NB4 (cell line): ENCODE results near the gene MBOAT2.

Source experiments
- MYC ChIP-seq: IDR thresholded peaks from 2 replicates; pipeline ENCODE4 v1.6.1; 2011; ENCODE audit warnings: low read depth, low read length
- POLR2A ChIP-seq: IDR thresholded peaks from 2 replicates; pipeline ENCODE4 v1.6.1; 2011; ENCODE audit warnings: mild to moderate bottlenecking; ENCODE audit not compliant: insufficient read length; ENCODE audit errors: extremely low read depth
- TF ChIP-seq, protein P1 (sequence below): IDR thresholded peaks from one replicate; pipeline ENCODE4 v1.5.1; 2012; ENCODE audit warnings: low read depth, low read length
- TF ChIP-seq, protein P2 (sequence below): IDR thresholded peaks from 2 replicates; pipeline ENCODE4 v1.6.1; 2011; ENCODE audit warnings: low read depth, low read length

- TF ChIP-seq, protein P1, sequence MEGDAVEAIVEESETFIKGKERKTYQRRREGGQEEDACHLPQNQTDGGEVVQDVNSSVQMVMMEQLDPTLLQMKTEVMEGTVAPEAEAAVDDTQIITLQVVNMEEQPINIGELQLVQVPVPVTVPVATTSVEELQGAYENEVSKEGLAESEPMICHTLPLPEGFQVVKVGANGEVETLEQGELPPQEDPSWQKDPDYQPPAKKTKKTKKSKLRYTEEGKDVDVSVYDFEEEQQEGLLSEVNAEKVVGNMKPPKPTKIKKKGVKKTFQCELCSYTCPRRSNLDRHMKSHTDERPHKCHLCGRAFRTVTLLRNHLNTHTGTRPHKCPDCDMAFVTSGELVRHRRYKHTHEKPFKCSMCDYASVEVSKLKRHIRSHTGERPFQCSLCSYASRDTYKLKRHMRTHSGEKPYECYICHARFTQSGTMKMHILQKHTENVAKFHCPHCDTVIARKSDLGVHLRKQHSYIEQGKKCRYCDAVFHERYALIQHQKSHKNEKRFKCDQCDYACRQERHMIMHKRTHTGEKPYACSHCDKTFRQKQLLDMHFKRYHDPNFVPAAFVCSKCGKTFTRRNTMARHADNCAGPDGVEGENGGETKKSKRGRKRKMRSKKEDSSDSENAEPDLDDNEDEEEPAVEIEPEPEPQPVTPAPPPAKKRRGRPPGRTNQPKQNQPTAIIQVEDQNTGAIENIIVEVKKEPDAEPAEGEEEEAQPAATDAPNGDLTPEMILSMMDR = no peak
- TF ChIP-seq POLR2A (no peak), MYC (no peak)
- TF ChIP-seq, protein P2, sequence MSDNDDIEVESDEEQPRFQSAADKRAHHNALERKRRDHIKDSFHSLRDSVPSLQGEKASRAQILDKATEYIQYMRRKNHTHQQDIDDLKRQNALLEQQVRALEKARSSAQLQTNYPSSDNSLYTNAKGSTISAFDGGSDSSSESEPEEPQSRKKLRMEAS = no peak
Measured at GRCh38 chr2:8856176-8856575, 147.3 kb downstream of the MBOAT2 start.
